Measurements from ENCODE around the gene CD14.
"Not testable (repeated sequence)": the region's sequence is repeated elsewhere in the genome, so short reads cannot be mapped to it uniquely, and the experiment has no call there.

The CD14 gene

DNA sequence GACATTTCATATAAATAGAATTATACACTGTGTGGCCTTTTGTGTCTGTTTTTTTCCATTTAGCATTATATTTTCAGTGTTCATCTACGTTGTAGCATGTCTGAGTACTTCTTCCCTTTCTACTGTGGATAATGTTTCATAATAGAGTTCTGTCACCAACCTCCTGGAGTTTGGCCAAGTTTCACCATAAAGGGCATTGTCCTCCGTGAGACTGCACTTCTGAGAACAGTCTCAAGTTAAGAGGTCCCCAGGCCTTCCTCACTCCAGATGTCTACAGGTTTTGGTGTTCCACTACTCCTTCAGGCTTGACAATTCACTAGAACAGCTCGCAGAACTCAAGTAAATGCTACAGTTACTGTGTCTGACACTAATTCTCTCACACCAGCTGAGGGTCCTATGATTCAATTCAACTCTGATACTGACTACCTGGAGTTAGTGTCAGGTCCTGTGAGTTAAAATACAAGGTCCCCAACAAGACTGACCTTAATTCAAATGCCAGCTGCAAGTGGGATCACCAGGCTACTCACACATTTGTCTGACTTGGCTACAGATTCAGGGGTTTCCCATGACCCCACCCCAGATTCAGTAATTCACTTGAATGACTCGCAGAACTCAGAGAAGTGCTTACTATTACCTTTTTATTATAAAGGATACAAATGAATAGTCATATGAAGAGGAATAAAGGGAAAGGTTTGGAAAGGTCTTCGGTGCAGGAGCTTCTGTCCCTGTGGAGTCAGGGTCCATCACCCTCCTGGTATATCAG, 37.3 kb downstream of the CD14 start:
- peak; percentile 90 for DNase-seq (ENCODE audit: low spot score)

DNA sequence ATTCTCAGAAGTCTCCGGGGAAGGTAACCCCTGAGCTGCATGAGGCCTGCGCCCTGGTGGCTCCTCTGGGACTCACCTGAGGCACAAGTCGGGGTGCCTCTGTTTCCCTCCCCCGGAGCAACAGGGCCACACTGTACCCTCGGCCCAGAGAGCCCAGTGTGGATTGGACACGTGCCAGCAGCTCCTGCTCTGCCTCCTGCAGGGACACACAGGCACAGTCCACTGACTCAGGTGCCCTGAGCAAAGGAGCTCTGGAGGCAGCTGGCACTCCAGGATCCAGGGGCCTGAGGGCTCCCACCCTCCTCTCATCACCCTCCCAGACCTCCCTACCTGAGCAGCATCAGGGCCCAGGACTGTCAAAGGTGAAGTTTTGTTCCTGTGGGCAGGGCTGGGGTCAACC, 38.8 kb downstream of the CD14 start:
- DNase-seq (ENCODE audit: low spot score) = no peak

DNA sequence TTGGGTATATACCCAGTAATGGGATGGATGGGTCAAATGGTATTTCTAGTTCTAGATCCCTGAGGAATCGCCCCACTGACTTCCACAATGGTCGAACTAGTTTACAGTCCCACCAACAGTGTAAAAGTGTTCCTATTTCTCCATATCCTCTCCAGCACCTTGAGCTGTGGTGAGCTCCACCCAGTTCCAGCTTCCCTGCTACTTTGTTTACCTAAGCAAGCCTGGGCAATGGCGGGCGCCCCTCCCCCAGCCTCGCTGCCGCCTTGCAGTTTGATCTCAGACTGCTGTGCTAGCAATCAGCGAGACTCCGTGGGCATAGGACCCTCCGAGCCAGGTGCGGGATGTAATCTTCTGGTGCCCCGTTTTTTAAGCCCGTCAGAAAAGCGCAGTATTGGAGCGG, 39.9 kb downstream of the CD14 start:
- not testable (repeated sequence) for DNase-seq (ENCODE audit: low spot score)

DNA sequence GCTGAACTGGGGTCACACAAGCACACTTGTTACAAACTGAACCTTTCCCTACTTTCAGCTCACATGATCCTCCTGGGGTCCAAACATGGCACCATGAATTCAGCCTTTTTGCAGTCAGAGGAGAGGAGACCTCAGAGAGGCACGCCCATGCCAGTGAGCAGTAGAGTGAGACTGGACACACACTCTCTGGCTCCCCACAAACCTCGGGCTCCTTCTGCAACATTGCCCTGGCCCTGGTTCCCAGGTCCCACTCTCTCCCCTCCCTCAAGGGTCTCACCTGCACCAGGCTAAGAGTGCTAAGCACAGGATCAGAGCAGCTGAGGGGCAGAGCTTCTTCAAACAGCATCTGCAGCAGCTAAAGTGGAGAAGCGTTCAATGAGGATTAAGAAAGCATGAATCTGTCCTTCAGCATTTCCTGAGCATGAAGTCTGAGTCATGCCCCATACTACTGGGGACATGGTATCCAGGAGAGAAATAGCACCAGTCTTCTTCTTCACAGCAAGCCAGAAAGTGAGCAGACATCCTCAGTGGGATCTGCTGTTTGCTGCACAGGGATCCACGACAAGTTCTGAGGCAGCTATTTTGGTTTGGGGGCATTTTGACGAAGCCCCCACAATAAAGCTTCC, 41.1 kb downstream of the CD14 start:
- DNase-seq (ENCODE audit: low spot score) = no peak

GRCh38 chr5:140590861-140591260, 42.1 kb downstream of the CD14 start:
- DNase-seq (ENCODE audit: low spot score) = no peak

DNA sequence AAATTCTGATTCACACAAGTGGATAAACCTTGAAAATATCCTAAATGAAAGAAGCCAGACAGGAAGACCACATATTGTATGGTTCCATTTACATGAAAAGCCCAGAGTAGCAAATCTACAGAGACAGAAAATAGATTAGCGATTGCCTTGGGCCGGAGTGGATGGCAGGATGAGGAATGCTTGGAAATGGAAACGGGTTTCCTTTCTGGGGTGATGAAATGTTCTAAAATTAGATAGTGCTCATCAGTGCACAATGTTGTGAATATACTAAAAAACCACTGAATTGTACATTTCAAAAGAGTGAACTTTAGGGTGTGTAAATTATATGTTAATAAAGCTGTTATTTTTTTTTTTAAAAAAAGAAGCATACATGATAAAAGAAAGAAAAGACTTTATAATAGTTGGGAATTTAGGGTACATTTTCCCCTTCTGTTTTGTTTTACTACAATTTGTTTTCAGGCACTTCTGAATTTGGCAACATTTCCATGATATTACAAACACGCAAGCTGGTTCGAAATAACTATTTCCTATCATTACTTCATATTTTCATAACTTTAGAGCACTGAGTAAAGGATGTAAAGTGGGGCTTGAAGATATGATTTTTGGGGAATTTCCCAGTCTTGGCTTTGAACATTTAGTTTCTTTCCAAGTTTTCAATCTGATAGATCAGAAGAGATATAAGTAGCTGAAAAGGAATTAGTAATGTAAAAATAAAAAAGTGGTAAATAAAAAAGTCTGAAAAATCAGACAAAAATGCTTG, 44.5 kb downstream of the CD14 start:
- DNase-seq (ENCODE audit: low spot score) = no peak

GRCh38 chr5:140587495-140587894, 45.5 kb downstream of the CD14 start:
- DNase-seq (ENCODE audit: low spot score) = no peak
